ENCODE measurements around the gene USP13.
A peak's percentile ranks its signal among the peaks of the same experiment; 100 is the strongest.

USP13 gene

GRCh38 chr3:179719048-179719734 lies 66.4 kb downstream of the USP13 start:
- H3K27me3 Mint-ChIP-seq = no peaks in the 10 kb centered on the region
- no peaks in the 10 kb centered on the region for H3K4me1 Mint-ChIP-seq (ENCODE audit: low read depth)
- H3K27ac Mint-ChIP-seq = no peak overlapping the region
- intact Hi-C loops (cut with micrococcal nuclease) = no loop called here
- H3K36me3 Mint-ChIP-seq (ENCODE audit: low read depth) = peaks cover 7% of the 10 kb centered on the region
- H3K9me3 Mint-ChIP-seq = no peaks in the 10 kb centered on the region
- H3K4me3 Mint-ChIP-seq = no peak overlapping the region

GRCh38 chr3:179720196-179720595 lies 67.4 kb downstream of the USP13 start:
- intact Hi-C loops (cut with micrococcal nuclease) = no loop called here
- Mint-ChIP-seq H3K4me3 (no peak overlapping the region), H3K9me3 (no peaks in the 10 kb centered on the region), H3K36me3 (ENCODE audit: low read depth) (peaks cover 7% of the 10 kb centered on the region), H3K4me1 (ENCODE audit: low read depth) (no peaks in the 10 kb centered on the region), H3K27ac (no peak overlapping the region), H3K27me3 (no peaks in the 10 kb centered on the region)

GRCh38 chr3:179723617-179724016 lies 70.8 kb downstream of the USP13 start:
- H3K9me3 Mint-ChIP-seq = no peaks in the 10 kb centered on the region
- H3K27me3 Mint-ChIP-seq = no peaks in the 10 kb centered on the region
- no peak overlapping the region for H3K27ac Mint-ChIP-seq
- peaks cover 11% of the 10 kb centered on the region for H3K4me1 Mint-ChIP-seq (ENCODE audit: low read depth)
- H3K36me3 Mint-ChIP-seq (ENCODE audit: low read depth) = peaks cover 7% of the 10 kb centered on the region
- H3K4me3 Mint-ChIP-seq = no peak overlapping the region
- intact Hi-C loops (cut with micrococcal nuclease) = no loop called here

- peak overlapping the region; percentile 39 for H3K27ac Mint-ChIP-seq
- intact Hi-C loops (cut with micrococcal nuclease) = no loop called here
Observed at GRCh38 chr3:179726075-179726699, 73.3 kb downstream of the USP13 start.

GRCh38 chr3:179729086-179729485 lies 76.2 kb downstream of the USP13 start:
- Mint-ChIP-seq H3K9me3 (no peaks in the 10 kb centered on the region), H3K4me1 (ENCODE audit: low read depth) (peaks cover 11% of the 10 kb centered on the region), H3K36me3 (ENCODE audit: low read depth) (no peaks in the 10 kb centered on the region), H3K27me3 (no peaks in the 10 kb centered on the region), H3K4me3 (no peak overlapping the region), H3K27ac (no peak overlapping the region)
- intact Hi-C loops (cut with micrococcal nuclease) = no loop called here

More at GRCh38 chr3:179726075-179726699, 73.3 kb downstream of the USP13 start:
- Mint-ChIP-seq H3K9me3 (no peaks in the 10 kb centered on the region), H3K27me3 (no peaks in the 10 kb centered on the region), H3K4me1 (ENCODE audit: low read depth) (peaks cover 11% of the 10 kb centered on the region), H3K36me3 (ENCODE audit: low read depth) (peaks cover 7% of the 10 kb centered on the region), H3K4me3 (no peak overlapping the region)

GRCh38 chr3:179729981-179730380 lies 77.1 kb downstream of the USP13 start:
- Mint-ChIP-seq H3K4me3 (no peak overlapping the region), H3K36me3 (ENCODE audit: low read depth) (no peaks in the 10 kb centered on the region), H3K27me3 (no peaks in the 10 kb centered on the region), H3K4me1 (ENCODE audit: low read depth) (peaks cover 11% of the 10 kb centered on the region), H3K9me3 (no peaks in the 10 kb centered on the region), H3K27ac (no peak overlapping the region)
- intact Hi-C loops (cut with micrococcal nuclease) = no loop called here

- H3K9me3 Mint-ChIP-seq = no peaks in the 10 kb centered on the region
- H3K4me3 Mint-ChIP-seq = no peak overlapping the region
- H3K27me3 Mint-ChIP-seq = no peaks in the 10 kb centered on the region
- H3K4me1 Mint-ChIP-seq (ENCODE audit: low read depth) = peaks cover 11% of the 10 kb centered on the region
- H3K27ac Mint-ChIP-seq = no peak overlapping the region
- intact Hi-C loops (cut with micrococcal nuclease) = no loop called here
- H3K36me3 Mint-ChIP-seq (ENCODE audit: low read depth) = no peaks in the 10 kb centered on the region
Observed at GRCh38 chr3:179730506-179730905, 77.7 kb downstream of the USP13 start.

- no peaks in the 10 kb centered on the region for H3K9me3 Mint-ChIP-seq
- no peaks in the 10 kb centered on the region for H3K36me3 Mint-ChIP-seq (ENCODE audit: low read depth)
- no peak overlapping the region for H3K4me3 Mint-ChIP-seq
- no peak overlapping the region for H3K27ac Mint-ChIP-seq
- H3K4me1 Mint-ChIP-seq (ENCODE audit: low read depth) = peaks cover 1% of the 10 kb centered on the region
- no peaks in the 10 kb centered on the region for H3K27me3 Mint-ChIP-seq
- intact Hi-C loops (cut with micrococcal nuclease) = no loop called here
Observed at GRCh38 chr3:179731544-179731943, 78.7 kb downstream of the USP13 start.

GRCh38 chr3:179732661-179733348 lies 80.0 kb downstream of the USP13 start:
- no peaks in the 10 kb centered on the region for H3K4me1 Mint-ChIP-seq (ENCODE audit: low read depth)
- no peak overlapping the region for H3K4me3 Mint-ChIP-seq
- no peaks in the 10 kb centered on the region for H3K36me3 Mint-ChIP-seq (ENCODE audit: low read depth)
- H3K27me3 Mint-ChIP-seq = no peaks in the 10 kb centered on the region
- no peaks in the 10 kb centered on the region for H3K9me3 Mint-ChIP-seq
- intact Hi-C loops (cut with micrococcal nuclease) = no loop called here
- no peak overlapping the region for H3K27ac Mint-ChIP-seq

- intact Hi-C loops (cut with micrococcal nuclease) = no loop called here
- Mint-ChIP-seq H3K9me3 (no peaks in the 10 kb centered on the region), H3K36me3 (ENCODE audit: low read depth) (no peaks in the 10 kb centered on the region), H3K27ac (no peak overlapping the region), H3K27me3 (no peaks in the 10 kb centered on the region), H3K4me3 (no peak overlapping the region), H3K4me1 (ENCODE audit: low read depth) (no peaks in the 10 kb centered on the region)
Observed at GRCh38 chr3:179733797-179734196, 81.0 kb downstream of the USP13 start.

GRCh38 chr3:179734497-179735281 lies 81.8 kb downstream of the USP13 start:
- intact Hi-C loops (cut with micrococcal nuclease) = no loop called here
- Mint-ChIP-seq H3K27me3 (no peaks in the 10 kb centered on the region), H3K27ac (no peak overlapping the region), H3K36me3 (ENCODE audit: low read depth) (no peaks in the 10 kb centered on the region), H3K4me1 (ENCODE audit: low read depth) (no peaks in the 10 kb centered on the region), H3K9me3 (no peaks in the 10 kb centered on the region), H3K4me3 (no peak overlapping the region)

GRCh38 chr3:179735321-179735720 lies 82.5 kb downstream of the USP13 start:
- no peaks in the 10 kb centered on the region for H3K4me1 Mint-ChIP-seq (ENCODE audit: low read depth)
- no peak overlapping the region for H3K4me3 Mint-ChIP-seq
- no peaks in the 10 kb centered on the region for H3K27me3 Mint-ChIP-seq
- intact Hi-C loops (cut with micrococcal nuclease) = no loop called here
- H3K36me3 Mint-ChIP-seq (ENCODE audit: low read depth) = no peaks in the 10 kb centered on the region
- no peak overlapping the region for H3K27ac Mint-ChIP-seq
- H3K9me3 Mint-ChIP-seq = no peaks in the 10 kb centered on the region

- H3K27ac Mint-ChIP-seq = no peak overlapping the region
- no peaks in the 10 kb centered on the region for H3K27me3 Mint-ChIP-seq
- H3K4me1 Mint-ChIP-seq (ENCODE audit: low read depth) = no peaks in the 10 kb centered on the region
- intact Hi-C loops (cut with micrococcal nuclease) = no loop called here
- H3K4me3 Mint-ChIP-seq = no peak overlapping the region
- H3K36me3 Mint-ChIP-seq (ENCODE audit: low read depth) = peaks cover 7% of the 10 kb centered on the region
- no peaks in the 10 kb centered on the region for H3K9me3 Mint-ChIP-seq
Observed at GRCh38 chr3:179738998-179739397, 86.2 kb downstream of the USP13 start.
